NK-92 (cell line): Measurements from ENCODE around the gene WDFY4.

Source experiments
- DNase-seq: peaks from one replicate; lab custom pipeline; 2025; ENCODE audit not compliant: unreplicated experiment; lab: John Stamatoyannopoulos, UW

WDFY4 gene

GRCh38 chr10:48965460-48965859 is 280.8 kb downstream of the WDFY4 start:
- DNase-seq, result no peak

GRCh38 chr10:48968036-48968435 is 283.4 kb downstream of the WDFY4 start:
- no peak for DNase-seq

- DNase-seq, result no peak
Measured at GRCh38 chr10:48970046-48970445, 285.4 kb downstream of the WDFY4 start.

GRCh38 chr10:48970654-48971053 is 286.0 kb downstream of the WDFY4 start:
- DNase-seq, result no peak

DNA sequence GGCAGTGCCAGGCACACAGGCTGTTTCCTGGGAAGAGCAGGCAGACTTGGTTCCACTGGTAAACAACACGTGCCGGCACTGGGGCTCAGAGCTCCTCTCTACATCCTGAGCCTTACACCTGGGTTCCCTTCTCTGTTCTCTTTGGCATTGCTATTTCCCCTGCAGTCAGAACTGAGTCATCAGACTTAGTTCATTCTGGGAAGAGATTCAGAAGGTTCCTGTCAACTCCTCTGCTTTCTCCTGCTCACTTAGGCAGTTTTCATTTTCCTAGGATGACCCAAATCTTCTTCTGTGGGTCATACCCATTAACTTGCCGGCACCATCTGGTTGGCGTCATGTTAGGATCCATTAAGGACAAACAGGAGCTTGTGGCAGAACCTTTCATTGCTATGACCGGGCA is 288.4 kb downstream of the WDFY4 start:
- no peak for DNase-seq

GRCh38 chr10:48974510-48975156 is 290.0 kb downstream of the WDFY4 start:
- no peak for DNase-seq

GRCh38 chr10:48976196-48976595 is 291.5 kb downstream of the WDFY4 start:
- DNase-seq, result no peak

- no peak for DNase-seq
Measured at GRCh38 chr10:48978318-48978717, 293.6 kb downstream of the WDFY4 start.

GRCh38 chr10:48981310-48981907 is 296.7 kb downstream of the WDFY4 start:
- no peak for DNase-seq

- DNase-seq, result no peak
Measured at GRCh38 chr10:48982584-48982983, 297.9 kb downstream of the WDFY4 start.

DNA sequence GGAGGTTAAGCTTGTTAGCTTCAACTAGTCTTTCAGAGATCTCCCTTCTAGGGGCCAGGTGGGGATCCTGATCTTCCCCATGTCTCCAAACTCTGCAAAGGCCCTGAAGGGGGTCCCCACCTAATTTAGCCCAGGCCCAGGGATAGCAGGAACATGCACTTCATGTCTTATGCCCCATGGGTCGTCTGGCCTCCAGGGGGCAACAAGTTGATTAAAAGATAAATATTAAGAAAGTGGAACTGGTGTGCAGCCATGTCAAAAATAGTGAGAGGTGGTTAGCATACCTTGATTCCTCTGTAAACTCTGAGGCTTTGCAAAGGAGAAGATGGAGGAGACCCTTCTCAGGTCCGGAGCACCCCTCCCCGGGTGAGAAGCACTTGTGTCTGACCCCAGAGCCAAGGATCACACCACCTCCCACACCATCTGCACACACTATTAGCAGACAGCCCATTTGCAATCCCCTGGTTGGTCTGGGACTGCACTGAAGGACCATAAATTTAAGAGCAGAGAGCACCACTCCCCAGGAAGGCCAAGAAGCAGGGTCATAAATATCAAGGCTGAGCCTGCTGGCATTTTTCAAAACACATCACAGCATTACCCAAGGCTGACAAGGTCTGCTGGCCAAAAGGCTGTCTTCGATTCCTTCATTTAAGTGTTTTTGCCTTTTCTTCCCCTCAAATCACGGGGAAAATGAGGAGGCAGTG is 299.1 kb downstream of the WDFY4 start:
- DNase-seq, result no peak

GRCh38 chr10:48985621-48986158 is 301.0 kb downstream of the WDFY4 start:
- DNase-seq, result no peak

GRCh38 chr10:48990226-48990625 is 305.6 kb downstream of the WDFY4 start:
- no peak for DNase-seq

GRCh38 chr10:48993627-48994026 is 309.0 kb downstream of the WDFY4 start:
- no peak for DNase-seq

DNA sequence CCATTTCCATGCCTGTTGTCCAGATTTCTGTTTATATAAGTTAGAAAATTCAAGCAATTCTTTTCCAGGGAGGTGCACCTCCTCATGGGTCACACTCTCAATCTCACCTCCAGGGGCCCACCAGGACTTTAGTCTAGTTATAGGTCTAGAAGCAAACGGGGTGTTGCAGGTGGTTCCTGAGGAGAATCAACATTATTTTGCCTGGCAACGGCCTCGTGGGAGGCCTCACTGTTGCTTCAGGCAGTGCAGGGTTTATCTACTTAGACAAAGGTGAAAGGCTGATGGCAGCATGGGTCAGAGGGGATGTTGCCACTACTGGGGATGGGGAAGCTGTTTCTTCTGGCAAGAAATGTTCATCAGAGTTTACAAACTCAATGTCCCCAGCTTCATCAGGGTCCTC is 311.7 kb downstream of the WDFY4 start:
- DNase-seq, result no peak

DNA sequence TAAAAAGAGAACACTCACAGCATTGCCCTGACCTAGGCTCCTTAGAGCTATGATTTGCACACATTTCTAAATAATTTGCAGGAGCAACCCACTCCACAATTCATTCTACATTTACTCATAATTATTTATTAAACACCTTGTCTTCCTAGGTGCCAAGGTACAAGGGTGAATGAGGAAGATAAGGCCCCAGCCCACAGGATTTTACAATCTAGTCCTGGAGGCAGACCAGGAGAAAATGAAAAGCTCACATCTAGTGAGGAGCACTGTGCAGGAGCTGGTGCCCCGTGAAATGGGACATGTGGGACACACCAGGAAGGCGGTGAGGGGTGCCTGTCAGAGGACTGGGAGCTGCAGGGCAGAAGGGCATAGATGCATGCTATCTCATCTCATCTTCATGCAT is 314.7 kb downstream of the WDFY4 start:
- no peak for DNase-seq

- DNase-seq, result no peak
Measured at GRCh38 chr10:49000437-49001398, 316.0 kb downstream of the WDFY4 start.

GRCh38 chr10:49001402-49001801 is 316.7 kb downstream of the WDFY4 start:
- DNase-seq, result no peak

DNA sequence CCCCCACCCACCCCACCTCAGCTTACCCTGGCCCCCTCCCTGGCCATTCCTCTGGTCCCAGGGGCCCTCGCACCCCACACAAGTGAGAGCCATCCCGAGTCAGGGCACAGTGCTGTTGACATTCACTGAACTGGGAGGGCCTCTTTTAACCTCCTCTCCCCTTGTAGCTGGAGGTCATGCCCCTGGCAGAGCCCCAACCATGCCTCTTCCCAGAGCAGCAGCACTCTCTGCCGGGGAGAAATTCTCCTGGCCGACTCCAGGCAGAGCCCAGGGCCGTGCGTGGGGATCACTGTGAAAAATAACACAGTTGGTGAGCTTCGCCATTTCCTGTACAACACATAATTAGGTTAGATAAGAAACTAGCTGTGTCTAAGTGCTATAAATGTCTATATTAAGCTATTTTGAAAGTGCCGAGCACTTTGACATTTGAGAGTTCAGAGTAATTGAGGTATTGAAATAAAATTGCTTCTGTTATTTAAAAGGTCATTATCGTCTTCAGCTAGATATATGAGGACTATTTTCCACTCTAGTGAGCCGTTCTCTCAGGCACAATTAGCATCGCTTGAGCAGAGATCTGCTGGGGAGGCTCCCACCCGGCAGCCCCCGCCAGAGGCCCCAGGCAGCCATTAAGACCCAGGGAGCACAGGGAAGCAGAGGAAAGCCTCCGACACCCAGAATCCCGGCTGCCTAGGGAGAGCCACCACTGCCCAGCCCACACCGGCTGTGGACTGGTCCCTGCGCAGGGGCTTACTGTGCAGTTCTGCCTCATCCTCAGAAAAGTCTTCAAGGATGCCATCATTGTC is 317.4 kb downstream of the WDFY4 start:
- DNase-seq, result no peak

DNA sequence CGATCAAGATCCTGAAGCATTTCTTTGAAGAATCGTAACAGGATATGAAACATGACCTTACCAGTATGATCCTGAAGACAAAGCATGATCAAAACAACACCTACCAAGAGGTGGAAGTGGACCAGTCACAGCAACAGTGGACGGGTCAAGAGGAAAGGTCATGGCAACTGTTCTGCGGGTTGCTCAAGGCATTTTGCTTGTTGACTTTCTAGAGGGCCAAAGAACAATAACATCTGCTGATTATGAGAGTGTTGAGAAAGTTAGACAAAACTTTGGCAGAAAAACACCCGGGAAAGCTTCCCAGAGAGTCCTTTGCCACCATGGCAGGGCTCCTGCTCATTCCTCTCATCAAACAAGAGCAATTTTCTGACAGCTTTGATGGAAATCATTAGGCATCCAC is 320.6 kb downstream of the WDFY4 start:
- DNase-seq, result no peak
